Measurements from ENCODE around the gene LRRC10B.
A peak's percentile ranks its signal among the peaks of the same experiment; 100 is the strongest.

The LRRC10B gene

GRCh38 chr11:61509043-61510029, 787 bp downstream of the LRRC10B start:
- peak; percentile 55 for DNase-seq (ENCODE audit: low spot score)

GRCh38 chr11:61510166-61510919, 1.8 kb downstream of the LRRC10B start:
- no peak for DNase-seq (ENCODE audit: low spot score)

GRCh38 chr11:61510974-61511373, 2.4 kb downstream of the LRRC10B start:
- DNase-seq (ENCODE audit: low spot score), result no peak

- no peak for DNase-seq (ENCODE audit: low spot score)
Measured at GRCh38 chr11:61511383-61511782, 2.8 kb downstream of the LRRC10B start.

GRCh38 chr11:61512435-61512834, 3.9 kb downstream of the LRRC10B start:
- no peak for DNase-seq (ENCODE audit: low spot score)

GRCh38 chr11:61513143-61513765, 4.7 kb downstream of the LRRC10B start:
- no peak for DNase-seq (ENCODE audit: low spot score)

- no peak for DNase-seq (ENCODE audit: low spot score)
Measured at GRCh38 chr11:61514050-61514917, 5.7 kb downstream of the LRRC10B start.

- DNase-seq (ENCODE audit: low spot score), result no peak
Measured at GRCh38 chr11:61515686-61516085, 7.1 kb downstream of the LRRC10B start.

GRCh38 chr11:61516191-61516590, 7.6 kb downstream of the LRRC10B start:
- DNase-seq (ENCODE audit: low spot score), result no peak

- peak; percentile 42 for DNase-seq (ENCODE audit: low spot score)
Measured at GRCh38 chr11:61516675-61517572, 8.4 kb downstream of the LRRC10B start.

- DNase-seq (ENCODE audit: low spot score), result no peak
Measured at GRCh38 chr11:61518032-61518795, 9.7 kb downstream of the LRRC10B start.

GRCh38 chr11:61522881-61523280, 14.3 kb downstream of the LRRC10B start:
- no peak for DNase-seq (ENCODE audit: low spot score)

GRCh38 chr11:61524446-61524845, 15.9 kb downstream of the LRRC10B start:
- no peak for DNase-seq (ENCODE audit: low spot score)

- DNase-seq (ENCODE audit: low spot score), result no peak
Measured at GRCh38 chr11:61524963-61525587, 16.5 kb downstream of the LRRC10B start.

GRCh38 chr11:61526229-61526628, 17.7 kb downstream of the LRRC10B start:
- DNase-seq (ENCODE audit: low spot score), result no peak

- no peak for DNase-seq (ENCODE audit: low spot score)
Measured at GRCh38 chr11:61526956-61527731, 18.6 kb downstream of the LRRC10B start.

- DNase-seq (ENCODE audit: low spot score), result no peak
Measured at GRCh38 chr11:61528114-61528513, 19.6 kb downstream of the LRRC10B start.

- DNase-seq (ENCODE audit: low spot score), result no peak
Measured at GRCh38 chr11:61529537-61530225, 21.1 kb downstream of the LRRC10B start.
